Myocyte (in vitro differentiated cells): Measurements from ENCODE around the gene ADAM10. TPM values are rescaled to one million over a fixed set of nuclear protein-coding genes. Genes with fewer than 3 reads are reported as not detected.

Source experiments
- DNase-seq: peaks from one replicate; pipeline ENCODE4 v3.0.0-alpha.2; 2012; ENCODE audit warnings: low read depth
- total RNA-seq: library from RNA; depleted of rRNA; stranded (reverse); fragments of >200 nt; gene quantifications from 2 replicates; pipeline ENCODE4 v1.2.3, GENCODE V29; 2014

Gene ADAM10
- total RNA-seq, 1 donor from 2014 or later, result 246 TPM

GRCh38 chr15:58755956-58756355 lies 6.4 kb upstream of the ADAM10 start:
- no peak for DNase-seq

GRCh38 chr15:58755350-58755749 lies 5.8 kb upstream of the ADAM10 start:
- DNase-seq, result no peak

- DNase-seq, result no peak
Observed at GRCh38 chr15:58752716-58753115, 3.2 kb upstream of the ADAM10 start.

GRCh38 chr15:58748852-58749531 lies 515 bp downstream of the ADAM10 start:
- DNase-seq, result peak; percentile 60

GRCh38 chr15:58748040-58748851 lies 1.3 kb downstream of the ADAM10 start:
- DNase-seq, result no peak

GRCh38 chr15:58746174-58746573 lies 3.3 kb downstream of the ADAM10 start:
- no peak for DNase-seq

- no peak for DNase-seq
Observed at GRCh38 chr15:58742819-58743502, 6.5 kb downstream of the ADAM10 start.

- peak; percentile 41 for DNase-seq
Observed at GRCh38 chr15:58742022-58742813, 7.3 kb downstream of the ADAM10 start.

GRCh38 chr15:58741032-58741431 lies 8.5 kb downstream of the ADAM10 start:
- DNase-seq, result no peak

GRCh38 chr15:58740436-58740835 lies 9.1 kb downstream of the ADAM10 start:
- no peak for DNase-seq

GRCh38 chr15:58738046-58738707 lies 11.3 kb downstream of the ADAM10 start:
- DNase-seq, result no peak

GRCh38 chr15:58737298-58737697 lies 12.2 kb downstream of the ADAM10 start:
- no peak for DNase-seq

- DNase-seq, result no peak
Observed at GRCh38 chr15:58736018-58736643, 13.4 kb downstream of the ADAM10 start.

- no peak for DNase-seq
Observed at GRCh38 chr15:58734859-58735258, 14.6 kb downstream of the ADAM10 start.

GRCh38 chr15:58732625-58733363 lies 16.7 kb downstream of the ADAM10 start:
- DNase-seq, result peak; percentile 22

GRCh38 chr15:58731756-58732535 lies 17.6 kb downstream of the ADAM10 start:
- peak; percentile 73 for DNase-seq

GRCh38 chr15:58726867-58727266 lies 22.6 kb downstream of the ADAM10 start:
- no peak for DNase-seq

- no peak for DNase-seq
Observed at GRCh38 chr15:58724466-58724865, 25.0 kb downstream of the ADAM10 start.

- no peak for DNase-seq
Observed at GRCh38 chr15:58717357-58717756, 32.1 kb downstream of the ADAM10 start.
